K562 (cell line): ENCODE results near the gene SVBP. TPM values are rescaled to one million over a fixed set of nuclear protein-coding genes. Genes with fewer than 3 reads are reported as not detected.
"Not testable (repeated sequence)": the region's sequence is repeated elsewhere in the genome, so short reads cannot be mapped to it uniquely, and the experiment has no call there.

Source experiments
- ATAC-seq: fragments of 200-7000 bp; cut with Tn5 transposase; 3 replicates; pipeline ENCODE4 v1.9.1; 2020; ENCODE audit warnings: moderate library complexity
- BruUV-seq: library from RNA; stranded (reverse); fragments of 400-500 nt; replicated peaks from 2 replicates; lab custom pipeline; 2021; lab: Mats Ljungman, UMichigan
- CTCF ChIA-PET: fragments of 300-600 bp; formaldehyde crosslinking; extraction: SDS; loops from one replicate; lab custom pipeline; 2021; ENCODE audit warnings: low intra/inter-chr PET ratio; lab: Yijun Ruan, JAX
- POLR2A ChIA-PET: fragments of 300-600, 350-650 bp; sonication (Branson Sonifier 250); formaldehyde crosslinking; extraction: SDS; loops from one replicate; lab custom pipeline; 2021; ENCODE audit warnings: antibody characterized with exemption, inconsistent platforms; lab: Yijun Ruan, JAX
- DNase-seq, 4 experiments: peaks; one replicate each; pipeline versions ENCODE4 v3.0.0 to v3.0.0-alpha.2; 2011 to 2018; ENCODE audit warnings: low spot score in 3 of 4, mixed read lengths in 3 of 4; ENCODE audit errors: extremely low read depth in 1 of 4
- FAIRE-seq: peaks from 2 replicates; lab custom pipeline; 2011; peaks lifted over from hg19 to GRCh38; lab: Jason Lieb, UNC
- H2AFZ ChIP-seq: 2 replicates; pipeline ENCODE4 v1.6.0; 2011; ENCODE audit warnings: low read depth, low read length, control low read depth, inconsistent platforms
- H3K27ac ChIP-seq: fragments of 200-600 bp; 3 replicates; pipeline ENCODE4 v1.8.0; 2011; ENCODE audit warnings: low read depth, mild to moderate bottlenecking, control low read depth, inconsistent platforms, low read length, moderate library complexity, mixed read lengths; ENCODE audit errors: extremely low read depth
- H3K27me3 ChIP-seq, 2 experiments: fragments of 300-600 bp in 1 of 2; 2 replicates in 1 of 2; 3 replicates in 1 of 2; pipeline versions ENCODE4 v1.6.0 to v1.8.0; 2011; ENCODE audit warnings: inconsistent platforms in 2 of 2, low read length in 2 of 2, mild to moderate bottlenecking in 1 of 2, mixed read lengths in 1 of 2, moderate library complexity in 1 of 2; ENCODE audit not compliant: control insufficient read depth in 2 of 2, insufficient read depth in 2 of 2
- H3K36me3 ChIP-seq: fragments of 300-600 bp; 3 replicates; pipeline ENCODE4 v1.8.0; 2011; ENCODE audit warnings: mild to moderate bottlenecking, low read length, inconsistent platforms; ENCODE audit not compliant: control insufficient read depth, insufficient read depth
- H3K4me1 ChIP-seq, 2 experiments: fragments of 200-600 bp in 1 of 2; replicated peaks in 1 of 2; 2 replicates in 1 of 2; 3 replicates in 1 of 2; pipeline versions ENCODE4 v1.5.1 to v1.8.0; 2011; ENCODE audit warnings: inconsistent platforms in 2 of 2, low read length in 2 of 2, mild to moderate bottlenecking in 1 of 2, mixed read lengths in 1 of 2, moderate library complexity in 1 of 2; ENCODE audit not compliant: control insufficient read depth in 2 of 2, insufficient read depth in 2 of 2
- H3K4me2 ChIP-seq: 2 replicates; pipeline ENCODE4 v1.6.1; 2011; ENCODE audit warnings: low read length, control low read depth, inconsistent platforms, mixed read lengths; ENCODE audit not compliant: insufficient read depth
- H3K4me3 ChIP-seq: fragments of 200-600 bp; sonication (generic), shearing (Covaris generic); 2 replicates; pipeline ENCODE4 v1.5.1; 2016; ENCODE audit warnings: control low read depth, inconsistent platforms
- H3K79me2 ChIP-seq: fragments of 200-600 bp; 3 replicates; pipeline ENCODE4 v1.8.0; 2011; ENCODE audit warnings: low read length, inconsistent platforms; ENCODE audit not compliant: control insufficient read depth, insufficient read depth
- H3K9ac ChIP-seq, 2 experiments: 2 replicates each; pipeline versions ENCODE4 v1.6.0 to v1.6.1; 2011; ENCODE audit warnings: low read depth in 2 of 2, low read length in 2 of 2, control low read depth in 1 of 2, inconsistent platforms in 1 of 2, mild to moderate bottlenecking in 1 of 2, mixed read lengths in 1 of 2; ENCODE audit not compliant: insufficient read depth in 1 of 2
- H3K9me1 ChIP-seq: one replicate; pipeline ENCODE4 v1.6.0; 2011; ENCODE audit warnings: inconsistent platforms, mild to moderate bottlenecking, low read length, moderate library complexity; ENCODE audit not compliant: control insufficient read depth, insufficient read depth
- H3K9me3 ChIP-seq: replicated peaks from 2 replicates; pipeline ENCODE4 v1.5.1; 2011; ENCODE audit warnings: low read depth, low read length, inconsistent platforms; ENCODE audit not compliant: control insufficient read depth, insufficient read depth
- H4K20me1 ChIP-seq: replicated peaks from 2 replicates; pipeline ENCODE4 v1.6.1; 2011; ENCODE audit warnings: low read length, inconsistent platforms, mixed read lengths; ENCODE audit not compliant: control insufficient read depth, insufficient read depth
- ARNT ChIP-seq, 2 experiments: fragments of 450-650 bp; IDR thresholded peaks; 2 replicates each; pipeline ENCODE4 v1.6.1; 2016; ENCODE audit warnings: mild to moderate bottlenecking in 1 of 2
- CBFA2T3 ChIP-seq: fragments of 450-650 bp; IDR thresholded peaks from 2 replicates; pipeline ENCODE4 v1.6.1; 2017
- CBX5 ChIP-seq: IDR thresholded peaks from 2 replicates; pipeline ENCODE4 v1.6.1; 2014; ENCODE audit warnings: low read depth, borderline replicate concordance
- CUX1 ChIP-seq: fragments of 200-800 bp; sonication (Bioruptor generic); IDR thresholded peaks from 2 replicates; pipeline ENCODE4 v1.6.1; 2016; ENCODE audit warnings: missing genetic modification characterization, missing compliant biosample characterization
- HDAC2 ChIP-seq: fragments of 450-650 bp; IDR thresholded peaks from 2 replicates; pipeline ENCODE4 v1.6.1; 2016; ENCODE audit warnings: mild to moderate bottlenecking
- NCOR1 ChIP-seq: fragments of 450-650 bp; IDR thresholded peaks from 2 replicates; pipeline ENCODE4 v1.6.1; 2016; ENCODE audit warnings: mild to moderate bottlenecking, moderate library complexity
- NR2C1 ChIP-seq, 2 experiments: fragments of 450-650 bp; IDR thresholded peaks; 2 replicates each; pipeline ENCODE4 v1.6.1; 2017; ENCODE audit warnings: mild to moderate bottlenecking in 2 of 2, antibody characterized with exemption in 1 of 2, inconsistent platforms in 1 of 2, missing compliant biosample characterization in 1 of 2, missing genetic modification characterization in 1 of 2
- RCOR1 ChIP-seq, 2 experiments: IDR thresholded peaks; 2 replicates each; pipeline ENCODE4 v1.6.1; 2012; ENCODE audit warnings: low read depth in 2 of 2, low read length in 2 of 2, borderline replicate concordance in 1 of 2, improper control_type of control experiment in 1 of 2
- SMC3 ChIP-seq: conservative IDR thresholded peaks from 2 replicates; pipeline ENCODE4 v1.6.1; 2011; ENCODE audit warnings: low read depth, low read length, improper control_type of control experiment; ENCODE audit not compliant: insufficient read depth
- TAL1 ChIP-seq: fragments of 450-650 bp; IDR thresholded peaks from 2 replicates; pipeline ENCODE4 v1.6.1; 2016; ENCODE audit warnings: mild to moderate bottlenecking
- TCF3 ChIP-seq: sonication (generic); formaldehyde crosslinking; IDR thresholded peaks from 2 replicates; pipeline ENCODE4 v1.4.0; 2020; ENCODE audit warnings: mild to moderate bottlenecking, missing genetic modification reagents
- TEAD1 ChIP-seq, 2 experiments: fragments of 450-650 bp in 1 of 2; sonication (generic) in 1 of 2; formaldehyde crosslinking; IDR thresholded peaks; 2 replicates each; pipeline versions ENCODE4 v1.4.0 to v1.8.0; 2020 to 2022; ENCODE audit warnings: mild to moderate bottlenecking in 2 of 2, missing genetic modification reagents in 1 of 2
- TEAD2 ChIP-seq: fragments of 450-650 bp; IDR thresholded peaks from 2 replicates; pipeline ENCODE4 v1.6.1; 2016; ENCODE audit warnings: missing genetic modification characterization, control low read depth, missing compliant biosample characterization
- TEAD4 ChIP-seq, 2 experiments: sonication (generic) in 1 of 2; formaldehyde crosslinking in 1 of 2; IDR thresholded peaks; 2 replicates each; pipeline versions ENCODE4 v1.6.1 to v1.8.0; 2012 to 2022; ENCODE audit warnings: borderline replicate concordance in 1 of 2, inconsistent platforms in 1 of 2, low read length in 1 of 2, mild to moderate bottlenecking in 1 of 2, missing genetic modification reagents in 1 of 2
- TRIM24 ChIP-seq, 2 experiments: fragments of 450-650 bp; IDR thresholded peaks; 2 replicates each; pipeline ENCODE4 v1.6.1; 2016
- TRIM28 ChIP-seq: fragments of 450-650 bp; IDR thresholded peaks from 2 replicates; pipeline ENCODE4 v1.6.1; 2017
- WGBS: fragments of 100-300 bp; shearing (Covaris generic); methylation state at CpG from one replicate; pipeline ENCODE4 v1.1.6; 2016; ENCODE audit warnings: low coverage, mixed read lengths; ENCODE audit not compliant: insufficient coverage; ENCODE audit errors: missing lambda C conversion rate; 5-methylcytosine and 5-hydroxymethylcytosine counted together
- in situ Hi-C: fragments of 300-500 bp; cut with MboI; formaldehyde crosslinking; loops from 4 replicates; pipeline ENCODE4 v1.15.0; 2018; ENCODE audit warnings: inconsistent platforms, mixed read lengths
- intact Hi-C: fragments of 100-400 bp; cut with micrococcal nuclease; formaldehyde crosslinking; loops from 2 replicates; pipeline ENCODE4 v1.14.2; 2022
- polyA plus RNA-seq, 8 experiments: library from polyadenylated mRNA; depleted of rRNA in 4 of 8; stranded (reverse) in 5 of 8; unstranded in 3 of 8; fragments of >200 nt; fragmentation: Nextera tagmentation in 2 of 8; fragmentation: Illumina TruSeq in 1 of 8; extraction: Ambion mirVana in 2 of 8; extraction: Trizol in 1 of 8; gene quantifications; 2 replicates each; pipeline versions ENCODE4 v1.2.1 to v1.2.3, GENCODE V29; 2011 to 2014; ENCODE audit warnings: inconsistent platforms in 1 of 8, missing spikeins in 1 of 8
- total RNA-seq, 7 experiments: library from RNA; depleted of rRNA in 6 of 7; stranded (reverse); fragments of >200 nt in 6 of 7; fragmentation: Illumina TruSeq in 2 of 7; extraction: Trizol in 2 of 7; gene quantifications; 2 replicates each; pipeline versions ENCODE4 v1.2.1 to v1.2.3, GENCODE V29; 2011 to 2021; ENCODE audit warnings: low replicate concordance in 1 of 7

Gene SVBP
- total and polyA plus RNA-seq, 9 of the 15 experiments (the other 6 are each of a cell fraction or from before 2014, with no cell fraction given): 31.7 to 49.7 (median 40.0) TPM

GRCh38 chr1:42860339-42861013 lies 43.3 kb upstream of the SVBP start (continued):
- TF ChIP-seq CUX1 (CRISPR knock-in tag) (no peak), SMC3 (no peak)

GRCh38 chr1:42859366-42859765 lies 42.2 kb upstream of the SVBP start:
- POLR2A ChIA-PET: interaction anchor here (1.1 to 1.6 kb wide), 2 partner anchors 13 to 124 kb away, joined by 3 to 4 read pairs; partner anchors contain the start of gene ZNF691
- H3K4me1 ChIP-seq; H3K27ac ChIP-seq; in situ Hi-C loops; H3K9ac ChIP-seq; CTCF ChIA-PET; H2AFZ ChIP-seq; H3K36me3 ChIP-seq; H3K9me1 ChIP-seq; intact Hi-C loops; H3K4me2 ChIP-seq; H3K27me3 ChIP-seq; BruUV-seq; H3K79me2 ChIP-seq; H3K4me3 ChIP-seq; ATAC-seq; H4K20me1 ChIP-seq; FAIRE-seq; TF ChIP-seq TEAD4 (CRISPR knock-in tag; IDR thresholded peaks at IDR 0.05; ENCODE audit: borderline replicate concordance); NR2C1 (IDR thresholded peaks at IDR 0.05): not testable (repeated sequence)
- peak in 1 of 4 experiments; percentile 53 for DNase-seq
- H3K9me3 ChIP-seq: peaks cover 21% of the 10 kb centered on the region
- 17% methylated on average over 5 of the region's 5 CpGs for WGBS
- peak in 1 of 2 experiments; percentile 60; a peak in 1 of 4 replicates for TF ChIP-seq RCOR1 (IDR thresholded peaks at IDR 0.05; ENCODE audit: borderline replicate concordance in 1 of 2, low read depth in 2 of 2, low read length in 2 of 2)
- peak; percentile 84 for TF ChIP-seq CBFA2T3
- 0 out of 2 replicates have a peak, but pooled peaks have one; percentile 58 for TF ChIP-seq TRIM28
- peak; percentile 40; the same call in 1 of the 2 replicates for TF ChIP-seq TCF3 (CRISPR knock-in tag)
- peak; percentile 37; the same call in 1 of the 2 replicates for TF ChIP-seq TEAD2 (tag)
- TF ChIP-seq HDAC2: 0 out of 2 replicates have a peak, but pooled peaks have one; percentile 47
- TF ChIP-seq ARNT (IDR thresholded peaks at IDR 0.05): peak in 1 of 2 experiments; percentile 81; a peak in 2 of 4 replicates
- TF ChIP-seq TAL1: peak; percentile 57
- TF ChIP-seq TRIM24 (IDR thresholded peaks at IDR 0.05): peak; percentile 49 to 62; a peak in 1 of 4 replicates
- TF ChIP-seq TEAD4 (IDR thresholded peaks at IDR 0.05; ENCODE audit: low read length): peak; percentile 55
- TF ChIP-seq CBX5: 0 out of 2 replicates have a peak, but pooled peaks have one; percentile 67
- 0 out of 2 replicates have a peak, but pooled peaks have one; percentile 21 for TF ChIP-seq NR2C1 (tag; IDR thresholded peaks at IDR 0.05)
- TF ChIP-seq NCOR1: peak; percentile 35
- 0 out of 4 replicates have a peak, but pooled peaks of 1 of the 2 experiments have one; percentile 40 for TF ChIP-seq TEAD1 (CRISPR knock-in tag; IDR thresholded peaks at IDR 0.05)
